ENCODE results near the gene FN1. TPM values are rescaled to one million over a fixed set of nuclear protein-coding genes. Genes with fewer than 3 reads are reported as not detected.

FN1 gene
- total RNA-seq, 6 donors from 2014 or later, result 310 to 1,686 (median 1,133) TPM

- Histone ChIP-seq H3K27me3 (no peaks in the 10 kb centered on the region), H3K27ac (no peak overlapping the region), H3K4me3 (no peak overlapping the region), H3K36me3 (peaks cover 0 to 36% (median 21%) of the 10 kb centered on the region in 4 donors), H3K4me1 (no peaks in the 10 kb centered on the region), H3K9me3 (no peaks in the 10 kb centered on the region)
- no peak for ATAC-seq (ENCODE audit: low FRiP score in 2 of 2)
- TF ChIP-seq POLR2A (IDR thresholded peaks at IDR 0.05), result no peak
- no peak for TF ChIP-seq POLR2AphosphoS5 (IDR thresholded peaks at IDR 0.05)
- no peak for TF ChIP-seq EP300 (IDR thresholded peaks at IDR 0.05)
- no peak for TF ChIP-seq CTCF (IDR thresholded peaks at IDR 0.05)
- no peak for DNase-seq
- WGBS, 2 donors, result 97% methylated on average over 5 of the region's 5 CpGs
These were observed 116.4 kb downstream of the FN1 start for GRCh38 chr2:215319500-215319899.

GRCh38 chr2:215316336-215316735, 119.5 kb downstream of the FN1 start:
- H3K4me3 ChIP-seq, result no peak overlapping the region
- no peaks in the 10 kb centered on the region for H3K9me3 ChIP-seq
- H3K27me3 ChIP-seq, result no peaks in the 10 kb centered on the region
- 76 to 92% methylated on average over 2 of the region's 2 CpGs for WGBS, 2 donors
- H3K27ac ChIP-seq, result no peak overlapping the region
- DNase-seq (no peak), ATAC-seq (ENCODE audit: low FRiP score in 2 of 2) (no peak)
- peaks cover 0 to 30% (median 17%) of the 10 kb centered on the region in 4 donors for H3K36me3 ChIP-seq
- TF ChIP-seq EP300 (IDR thresholded peaks at IDR 0.05) (no peak), POLR2A (IDR thresholded peaks at IDR 0.05) (no peak), CTCF (IDR thresholded peaks at IDR 0.05) (no peak), POLR2AphosphoS5 (IDR thresholded peaks at IDR 0.05) (no peak)
- H3K4me1 ChIP-seq, result peaks cover 0 to 19% (median 8%) of the 10 kb centered on the region in 4 donors

- peaks cover 0 to 20% (median 12%) of the 10 kb centered on the region in 4 donors for H3K36me3 ChIP-seq
- TF ChIP-seq POLR2AphosphoS5 (IDR thresholded peaks at IDR 0.05) (no peak), POLR2A (IDR thresholded peaks at IDR 0.05) (no peak), EP300 (IDR thresholded peaks at IDR 0.05) (no peak), CTCF (IDR thresholded peaks at IDR 0.05) (no peak)
- DNase-seq, result no peak
- H3K4me1 ChIP-seq, result peaks cover 0 to 24% (median 9%) of the 10 kb centered on the region in 4 donors
- ATAC-seq (ENCODE audit: low FRiP score in 2 of 2), result no peak
- H3K27me3 ChIP-seq, result no peaks in the 10 kb centered on the region
- no peaks in the 10 kb centered on the region for H3K9me3 ChIP-seq
- H3K4me3 ChIP-seq, result no peak overlapping the region
- WGBS, 2 donors, result 73 to 96% methylated on average over 1 to 2 of the region's 2 CpGs
- peak overlapping the region in 1 of 4 donors; percentile 5 for H3K27ac ChIP-seq
These were observed 120.6 kb downstream of the FN1 start for GRCh38 chr2:215315301-215315700.

GRCh38 chr2:215314896-215315295, 121.0 kb downstream of the FN1 start:
- Histone ChIP-seq H3K36me3 (peaks cover 0 to 16% (median 8%) of the 10 kb centered on the region in 4 donors), H3K9me3 (no peaks in the 10 kb centered on the region), H3K4me1 (peaks cover 0 to 24% (median 9%) of the 10 kb centered on the region in 4 donors), H3K27me3 (no peaks in the 10 kb centered on the region), H3K27ac (peak overlapping the region in 1 of 4 donors; percentile 5), H3K4me3 (no peak overlapping the region)
- DNase-seq (no peak), ATAC-seq (ENCODE audit: low FRiP score in 2 of 2) (no peak)
- TF ChIP-seq EP300 (IDR thresholded peaks at IDR 0.05), result no peak
- TF ChIP-seq CTCF (IDR thresholded peaks at IDR 0.05), result no peak
- TF ChIP-seq POLR2A (IDR thresholded peaks at IDR 0.05), result no peak
- TF ChIP-seq POLR2AphosphoS5 (IDR thresholded peaks at IDR 0.05), result no peak
- WGBS, 2 donors, result 62 to 65% methylated on average over 1 of the region's 1 CpG

GRCh38 chr2:215313255-215313613, 122.6 kb downstream of the FN1 start:
- DNase-seq, result no peak
- Histone ChIP-seq H3K4me1 (peaks cover 0 to 24% (median 9%) of the 10 kb centered on the region in 4 donors), H3K36me3 (peaks cover 0 to 3% (median 1%) of the 10 kb centered on the region in 4 donors), H3K27ac (no peak overlapping the region), H3K4me3 (peak overlapping the region in 1 of 4 donors; percentile 63), H3K27me3 (no peaks in the 10 kb centered on the region), H3K9me3 (no peaks in the 10 kb centered on the region)
- TF ChIP-seq EP300 (IDR thresholded peaks at IDR 0.05), result no peak
- no peak for ATAC-seq (ENCODE audit: low FRiP score in 2 of 2)
- 79 to 81% methylated on average over 4 of the region's 4 CpGs for WGBS, 2 donors
